ENCODE measurements around the gene RNASEH2A.
"Not testable (repeated sequence)": the region's sequence is repeated elsewhere in the genome, so short reads cannot be mapped to it uniquely, and the experiment has no call there.

DNA sequence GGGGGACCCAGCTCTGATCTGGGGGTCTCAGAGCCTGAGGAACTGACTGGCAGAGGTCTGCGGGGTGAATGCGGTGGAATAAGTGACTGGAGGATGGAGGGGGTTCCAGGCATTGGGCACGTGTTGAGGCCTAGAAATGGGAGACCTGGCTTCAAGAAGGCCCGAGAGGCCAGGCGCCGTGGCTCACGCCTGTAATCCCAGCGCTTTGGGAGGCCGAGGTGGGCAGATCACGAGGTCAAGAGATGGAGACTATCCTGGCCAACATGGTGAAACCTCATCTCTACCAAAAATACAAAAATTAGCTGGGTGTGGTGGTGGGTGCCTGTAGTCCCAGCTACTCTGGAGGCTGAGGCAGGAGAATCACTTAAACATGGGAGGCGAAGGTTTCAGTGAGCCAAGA lies 11.4 kb downstream of the RNASEH2A start:
- not testable (repeated sequence) for TF ChIP-seq CTCF (conservative IDR thresholded peaks at IDR 0.05 in 1 of 2, IDR thresholded peaks at IDR 0.05 in 1 of 2; ENCODE audit: extremely low read depth in 1 of 2, insufficient read depth in 1 of 2, low read depth in 1 of 2, low read length in 2 of 2); EZH2 (IDR thresholded peaks at IDR 0.05; ENCODE audit: borderline replicate concordance, low read length)
